Measurements from ENCODE around the gene RCOR1.
A peak's percentile ranks its signal among the peaks of the same experiment; 100 is the strongest.

The RCOR1 gene

GRCh38 chr14:102588821-102589220 lies 3.6 kb upstream of the RCOR1 start:
- H3K4me3 ChIP-seq (ENCODE audit: low read length) = no peak overlapping the region
- DNase-seq (ENCODE audit: low read depth, low spot score) = no peak

GRCh38 chr14:102589761-102590290 lies 2.6 kb upstream of the RCOR1 start:
- no peak overlapping the region for H3K4me3 ChIP-seq (ENCODE audit: low read length)
- no peak for DNase-seq (ENCODE audit: low read depth, low spot score)

GRCh38 chr14:102590667-102591099 lies 1.8 kb upstream of the RCOR1 start:
- H3K4me3 ChIP-seq (ENCODE audit: low read length) = peak overlapping the region; percentile 74
- no peak for DNase-seq (ENCODE audit: low read depth, low spot score)

GRCh38 chr14:102591372-102591943 lies 991 bp upstream of the RCOR1 start:
- no peak for DNase-seq (ENCODE audit: low read depth, low spot score)
- H3K4me3 ChIP-seq (ENCODE audit: low read length) = peak overlapping the region; percentile 74

- peak overlapping the region; percentile 61 for H3K4me3 ChIP-seq (ENCODE audit: low read length)
- no peak for DNase-seq (ENCODE audit: low read depth, low spot score)
Observed at GRCh38 chr14:102592763-102593060, 263 bp downstream of the RCOR1 start.

- peak overlapping the region; percentile 61 for H3K4me3 ChIP-seq (ENCODE audit: low read length)
- no peak for DNase-seq (ENCODE audit: low read depth, low spot score)
Observed at GRCh38 chr14:102593061-102593824, 794 bp downstream of the RCOR1 start.

- DNase-seq (ENCODE audit: low read depth, low spot score) = no peak
- peak overlapping the region; percentile 61 for H3K4me3 ChIP-seq (ENCODE audit: low read length)
Observed at GRCh38 chr14:102593825-102594137, 1.3 kb downstream of the RCOR1 start.

GRCh38 chr14:102594514-102595175 lies 2.2 kb downstream of the RCOR1 start:
- peak; percentile 59 for DNase-seq (ENCODE audit: low read depth, low spot score)
- H3K4me3 ChIP-seq (ENCODE audit: low read length) = peak overlapping the region; percentile 61; the same call in 1 of the 2 replicates

- no peak overlapping the region for H3K4me3 ChIP-seq (ENCODE audit: low read length)
- DNase-seq (ENCODE audit: low read depth, low spot score) = no peak
Observed at GRCh38 chr14:102601378-102601925, 9.0 kb downstream of the RCOR1 start.

GRCh38 chr14:102602421-102603292 lies 10.2 kb downstream of the RCOR1 start:
- DNase-seq (ENCODE audit: low read depth, low spot score) = no peak
- H3K4me3 ChIP-seq (ENCODE audit: low read length) = no peak overlapping the region

- no peak overlapping the region for H3K4me3 ChIP-seq (ENCODE audit: low read length)
- DNase-seq (ENCODE audit: low read depth, low spot score) = no peak
Observed at GRCh38 chr14:102603293-102603907, 11.0 kb downstream of the RCOR1 start.

GRCh38 chr14:102604183-102604582 lies 11.7 kb downstream of the RCOR1 start:
- no peak overlapping the region for H3K4me3 ChIP-seq (ENCODE audit: low read length)
- DNase-seq (ENCODE audit: low read depth, low spot score) = no peak

GRCh38 chr14:102605029-102605428 lies 12.6 kb downstream of the RCOR1 start:
- no peak overlapping the region for H3K4me3 ChIP-seq (ENCODE audit: low read length)
- DNase-seq (ENCODE audit: low read depth, low spot score) = no peak

- no peak for DNase-seq (ENCODE audit: low read depth, low spot score)
Observed at GRCh38 chr14:102606296-102606695, 13.8 kb downstream of the RCOR1 start.

GRCh38 chr14:102608064-102608446 lies 15.6 kb downstream of the RCOR1 start:
- DNase-seq (ENCODE audit: low read depth, low spot score) = no peak
- H3K4me3 ChIP-seq (ENCODE audit: low read length) = no peak overlapping the region

More at GRCh38 chr14:102606296-102606695, 13.8 kb downstream of the RCOR1 start:
- no peak overlapping the region for H3K4me3 ChIP-seq (ENCODE audit: low read length)

- no peak for DNase-seq (ENCODE audit: low read depth, low spot score)
- H3K4me3 ChIP-seq (ENCODE audit: low read length) = no peak overlapping the region
Observed at GRCh38 chr14:102610968-102611811, 18.7 kb downstream of the RCOR1 start.

- H3K4me3 ChIP-seq (ENCODE audit: low read length) = no peak overlapping the region
- DNase-seq (ENCODE audit: low read depth, low spot score) = no peak
Observed at GRCh38 chr14:102616318-102616717, 23.9 kb downstream of the RCOR1 start.

- DNase-seq (ENCODE audit: low read depth, low spot score) = no peak
Observed at GRCh38 chr14:102616799-102617198, 24.4 kb downstream of the RCOR1 start.

More at GRCh38 chr14:102616799-102617198, 24.4 kb downstream of the RCOR1 start:
- H3K4me3 ChIP-seq (ENCODE audit: low read length) = no peak overlapping the region

Measured in Jurkat, Clone E6-1 (cell line).